Epithelial cell of proximal tubule (primary cell): ENCODE data around the gene PREX1. TPM values are rescaled to one million over a fixed set of nuclear protein-coding genes. Genes with fewer than 3 reads are reported as not detected.

ENCODE experiments used
- DNase-seq: peaks from one replicate; pipeline ENCODE4 v3.0.0-alpha.2; 2011; ENCODE audit warnings: low read depth
- H3K4me3 ChIP-seq: 2 replicates; pipeline ENCODE4 v1.5.1; 2011; ENCODE audit warnings: low read depth, mild to moderate bottlenecking, low read length
- total RNA-seq: library from RNA; depleted of rRNA; stranded (reverse); fragments of >200 nt; gene quantifications from 2 replicates; pipeline ENCODE4 v1.2.3, GENCODE V29; 2015
- TF ChIP-seq, protein P1 (sequence below): conservative IDR thresholded peaks from 2 replicates; pipeline ENCODE4 v1.5.1; 2012; ENCODE audit warnings: low read depth, mild to moderate bottlenecking, low read length

Gene PREX1
- total RNA-seq, 1 donor from 2014 or later = 4.7 TPM

GRCh38 chr20:48644286-48644828 lies 183.4 kb downstream of the PREX1 start:
- no peak overlapping the region for H3K4me3 ChIP-seq
- DNase-seq = no peak
- TF ChIP-seq, protein P1, sequence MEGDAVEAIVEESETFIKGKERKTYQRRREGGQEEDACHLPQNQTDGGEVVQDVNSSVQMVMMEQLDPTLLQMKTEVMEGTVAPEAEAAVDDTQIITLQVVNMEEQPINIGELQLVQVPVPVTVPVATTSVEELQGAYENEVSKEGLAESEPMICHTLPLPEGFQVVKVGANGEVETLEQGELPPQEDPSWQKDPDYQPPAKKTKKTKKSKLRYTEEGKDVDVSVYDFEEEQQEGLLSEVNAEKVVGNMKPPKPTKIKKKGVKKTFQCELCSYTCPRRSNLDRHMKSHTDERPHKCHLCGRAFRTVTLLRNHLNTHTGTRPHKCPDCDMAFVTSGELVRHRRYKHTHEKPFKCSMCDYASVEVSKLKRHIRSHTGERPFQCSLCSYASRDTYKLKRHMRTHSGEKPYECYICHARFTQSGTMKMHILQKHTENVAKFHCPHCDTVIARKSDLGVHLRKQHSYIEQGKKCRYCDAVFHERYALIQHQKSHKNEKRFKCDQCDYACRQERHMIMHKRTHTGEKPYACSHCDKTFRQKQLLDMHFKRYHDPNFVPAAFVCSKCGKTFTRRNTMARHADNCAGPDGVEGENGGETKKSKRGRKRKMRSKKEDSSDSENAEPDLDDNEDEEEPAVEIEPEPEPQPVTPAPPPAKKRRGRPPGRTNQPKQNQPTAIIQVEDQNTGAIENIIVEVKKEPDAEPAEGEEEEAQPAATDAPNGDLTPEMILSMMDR = no peak

DNA sequence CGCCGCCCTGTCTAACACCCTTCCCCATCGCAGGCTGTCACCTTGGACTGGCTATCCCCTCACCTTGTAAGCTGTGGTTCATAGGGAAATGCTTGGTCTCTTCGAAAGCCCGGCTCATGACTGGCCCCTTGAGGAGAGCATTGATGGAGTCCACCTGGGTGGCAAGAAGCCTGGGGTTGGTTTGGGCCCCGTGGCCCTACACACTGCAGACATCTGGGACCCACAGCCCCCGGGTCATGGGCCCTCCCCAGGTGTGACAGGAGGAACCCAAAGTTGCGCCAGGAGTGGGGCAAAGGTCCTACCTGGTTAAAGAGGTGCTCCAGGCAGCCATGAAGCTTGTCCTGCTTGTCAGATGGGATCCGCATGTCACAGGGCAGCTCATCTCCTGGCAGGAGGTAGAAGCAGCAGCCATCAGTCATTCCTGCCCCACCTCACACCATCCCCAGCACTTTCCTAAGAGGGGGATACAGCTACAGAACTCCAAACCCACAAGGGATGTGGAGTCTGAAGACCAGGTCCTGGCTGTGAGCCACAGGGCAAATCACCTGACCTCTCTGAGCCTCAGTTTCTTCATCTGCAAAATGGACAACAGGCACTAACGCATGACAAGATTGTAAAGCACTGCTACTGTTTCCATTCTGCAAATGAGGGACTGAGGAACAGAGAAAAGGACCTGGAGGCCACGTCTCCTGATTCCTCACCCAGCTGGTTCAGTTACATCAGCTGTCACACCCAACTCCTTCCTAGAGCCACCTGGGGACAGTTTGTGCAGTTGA lies 185.5 kb downstream of the PREX1 start:
- DNase-seq = no peak
- TF ChIP-seq, protein P1 = no peak
- no peak overlapping the region for H3K4me3 ChIP-seq

DNA sequence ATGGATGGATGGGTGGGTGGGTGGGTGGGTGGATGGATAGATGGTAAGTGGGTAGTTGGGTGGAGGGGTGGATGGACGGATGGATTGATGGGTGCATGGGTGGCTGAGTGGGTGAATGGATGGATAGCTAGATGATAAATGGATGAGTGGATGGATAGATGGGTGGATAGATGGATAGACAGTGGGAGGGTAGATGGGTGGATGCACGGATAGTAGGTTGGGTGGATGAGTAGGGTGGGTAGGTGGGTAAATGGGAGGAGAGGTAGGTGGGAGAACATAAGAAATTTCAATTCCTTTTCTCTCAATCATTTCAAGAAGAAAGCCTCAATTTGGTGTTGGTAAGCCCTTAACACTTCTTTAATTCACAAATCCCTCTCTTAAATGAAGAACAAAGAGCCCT lies 186.9 kb downstream of the PREX1 start:
- H3K4me3 ChIP-seq = no peak overlapping the region
- no peak for DNase-seq
- TF ChIP-seq, protein P1 = no peak

GRCh38 chr20:48639899-48640298 lies 187.9 kb downstream of the PREX1 start:
- no peak for DNase-seq
- TF ChIP-seq, protein P1 = no peak
- H3K4me3 ChIP-seq = no peak overlapping the region

DNA sequence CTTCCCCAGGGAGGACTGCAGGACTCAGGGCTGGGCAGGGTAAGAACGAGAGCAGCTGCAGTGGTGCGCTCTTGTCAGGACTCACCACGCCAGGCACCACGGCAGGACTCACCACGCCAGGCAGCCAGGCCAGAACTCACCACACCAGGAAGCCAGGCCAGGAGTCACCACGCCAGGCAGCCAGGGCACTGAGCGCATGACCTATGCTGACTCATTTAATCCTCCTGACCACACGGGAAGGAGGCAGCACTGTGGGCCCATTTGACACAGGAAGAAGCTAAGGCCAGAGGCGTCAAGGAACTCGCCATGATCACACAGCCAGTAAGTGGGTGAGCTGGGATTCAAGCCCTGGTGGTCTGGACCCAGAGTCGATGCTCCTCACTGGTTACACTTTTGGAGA lies 189.3 kb downstream of the PREX1 start:
- DNase-seq = no peak
- TF ChIP-seq, protein P1 = no peak
- no peak overlapping the region for H3K4me3 ChIP-seq

- TF ChIP-seq, protein P1 = no peak
- DNase-seq = no peak
- no peak overlapping the region for H3K4me3 ChIP-seq
These were observed 190.3 kb downstream of the PREX1 start for GRCh38 chr20:48637461-48637860.

DNA sequence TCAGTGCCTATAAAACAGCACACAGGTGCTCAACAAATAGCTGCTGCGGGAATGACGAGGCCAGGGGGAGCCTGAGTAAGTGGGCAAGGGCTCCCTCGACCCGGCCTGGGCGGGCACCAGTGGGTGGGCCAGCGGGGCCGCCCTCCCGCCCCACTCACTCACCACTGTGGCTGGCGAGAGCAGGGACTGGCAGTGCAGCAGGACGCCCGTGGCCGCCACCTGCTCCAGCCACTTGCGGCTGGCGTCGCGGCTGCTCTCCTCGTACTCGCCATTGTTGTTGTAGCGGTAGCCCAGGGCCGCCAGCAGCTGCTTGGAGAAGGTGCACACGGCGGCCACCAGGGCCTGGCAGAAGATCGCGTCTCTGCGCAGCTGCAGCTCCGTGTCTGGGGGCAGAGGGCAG lies 191.5 kb downstream of the PREX1 start:
- no peak for DNase-seq
- no peak overlapping the region for H3K4me3 ChIP-seq
- TF ChIP-seq, protein P1 = no peak
